HG03135 (cell line): Measurements from ENCODE around the gene RPRML.
"Not testable (repeated sequence)": the region's sequence is repeated elsewhere in the genome, so short reads cannot be mapped to it uniquely, and the experiment has no call there.

ENCODE experiments used
- ATAC-seq: cut with Tn5 transposase; IDR thresholded peaks from one replicate; pipeline ENCODE4 v1.9.1; 2021; ENCODE audit warnings: mild to moderate bottlenecking, moderate library complexity; ENCODE audit not compliant: unreplicated experiment

Gene RPRML

DNA sequence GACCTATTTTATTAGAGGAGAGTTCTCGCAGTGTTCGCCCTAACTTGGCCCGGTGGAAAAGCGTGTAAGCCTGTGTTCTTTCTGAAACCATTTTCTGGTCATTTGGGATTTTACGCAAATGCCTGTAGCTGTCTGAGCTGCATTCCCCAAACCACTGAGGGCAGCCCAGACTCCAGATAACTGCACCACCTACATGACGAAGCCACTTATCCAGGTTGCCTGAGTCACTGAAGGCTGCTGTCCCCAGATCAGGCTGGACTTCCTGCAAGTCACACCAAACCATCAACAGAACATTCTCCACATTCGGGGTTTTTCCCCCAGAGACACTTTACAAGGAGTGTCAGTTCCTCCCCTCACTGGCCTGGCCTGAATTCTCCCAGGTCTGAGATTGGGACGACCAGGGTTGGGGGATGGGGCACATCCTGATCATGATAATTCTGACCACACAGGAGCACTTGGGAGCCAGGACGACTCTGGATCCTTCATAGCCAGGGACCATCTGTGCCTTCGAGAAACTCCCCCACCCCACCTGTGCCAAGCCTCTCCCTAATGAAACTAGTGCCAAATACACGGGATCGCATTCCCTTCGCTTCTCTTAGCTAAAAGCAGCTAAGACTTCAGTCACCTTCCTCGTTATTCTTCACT, 2.3 kb downstream of the RPRML start:
- no peak for ATAC-seq

DNA sequence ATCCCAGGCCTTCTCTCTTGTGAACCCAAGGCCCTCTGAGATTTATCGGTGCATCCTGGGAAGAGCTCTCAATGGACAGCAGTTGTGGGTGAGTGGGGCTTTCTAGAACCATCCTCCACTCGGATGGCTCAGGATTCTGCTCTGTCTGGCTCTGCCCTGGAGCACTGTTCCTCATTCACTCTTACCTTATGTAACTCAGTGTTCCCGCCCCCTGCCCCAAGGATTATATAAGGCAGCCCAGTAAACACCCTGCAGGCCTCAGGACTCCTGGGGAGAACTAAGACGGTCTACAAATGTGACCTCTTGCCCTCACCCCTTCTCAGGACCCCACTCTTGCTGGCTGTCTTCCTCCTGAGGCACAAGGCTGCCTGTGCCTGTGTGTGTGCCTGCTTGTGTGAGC, 3.8 kb downstream of the RPRML start:
- no peak for ATAC-seq

DNA sequence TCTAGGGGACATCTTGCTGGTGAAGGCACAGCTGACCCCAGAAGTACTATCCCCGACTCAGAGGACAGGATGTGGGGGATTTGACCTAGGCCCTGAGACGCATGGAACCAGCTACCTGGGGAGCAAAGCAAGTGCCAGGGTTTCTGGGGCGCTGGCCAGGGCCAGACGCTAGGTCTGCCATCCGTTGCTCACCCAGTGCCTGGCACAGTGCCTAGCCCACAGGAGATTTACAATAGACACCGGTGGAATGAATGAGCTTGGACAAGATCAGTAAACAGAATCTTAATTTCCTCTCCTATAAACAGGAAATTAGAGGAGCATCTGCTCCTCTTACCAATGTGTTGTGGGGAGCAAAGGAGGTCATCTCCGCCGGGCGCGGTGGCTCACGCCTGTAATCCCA, 5.0 kb downstream of the RPRML start:
- ATAC-seq = no peak

DNA sequence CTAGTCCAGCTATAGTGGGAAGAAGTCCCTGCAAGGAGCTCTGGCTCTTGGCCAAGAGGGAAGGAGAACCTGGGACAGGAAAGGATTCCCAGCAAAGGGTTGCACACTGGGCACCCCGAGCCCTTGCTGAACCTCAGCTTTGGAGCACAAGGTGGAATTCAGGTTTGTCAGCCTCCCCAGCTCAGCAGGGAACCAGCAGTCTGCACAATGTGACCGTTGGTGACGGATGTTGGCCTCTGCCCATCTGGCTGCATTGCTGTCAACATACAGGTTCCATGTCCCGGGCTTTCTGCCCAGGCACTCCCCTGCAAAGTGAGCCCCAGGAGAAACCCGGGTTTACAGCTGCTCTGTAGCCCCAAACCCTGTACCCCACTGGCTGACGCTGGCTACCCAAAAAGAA, 6.7 kb downstream of the RPRML start:
- no peak for ATAC-seq

DNA sequence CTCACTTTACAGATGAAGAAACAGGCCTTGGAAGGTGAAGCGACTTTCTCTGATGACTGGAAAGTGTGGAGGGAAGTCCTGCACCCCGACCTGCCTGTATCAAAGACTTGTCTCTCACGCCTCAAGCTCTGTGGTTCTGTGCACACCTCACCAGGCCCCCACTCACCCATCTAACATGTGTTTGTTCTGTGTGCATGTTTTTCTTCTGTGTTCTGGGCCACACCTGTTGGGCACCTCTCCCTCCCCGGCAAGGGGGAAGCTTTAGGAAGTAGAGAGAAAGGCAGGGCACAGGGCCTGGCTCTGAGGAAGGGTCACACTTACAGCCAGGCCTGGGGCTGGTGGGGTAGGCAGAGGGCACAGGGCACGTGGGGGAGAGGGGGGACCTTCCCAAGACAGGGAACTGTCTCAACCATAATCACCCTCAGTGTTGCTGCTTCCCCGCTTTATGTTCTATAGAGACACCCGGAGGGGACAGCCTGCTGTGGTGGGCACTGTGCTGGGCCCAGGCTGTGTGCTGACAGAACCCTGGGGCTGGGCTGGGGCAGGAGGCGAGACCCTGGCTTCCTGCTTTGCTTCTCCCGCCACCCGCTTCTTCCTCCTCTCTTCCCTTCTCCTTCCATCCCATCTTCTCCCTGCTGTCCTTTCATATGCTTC, 7.3 kb downstream of the RPRML start:
- ATAC-seq = no peak

DNA sequence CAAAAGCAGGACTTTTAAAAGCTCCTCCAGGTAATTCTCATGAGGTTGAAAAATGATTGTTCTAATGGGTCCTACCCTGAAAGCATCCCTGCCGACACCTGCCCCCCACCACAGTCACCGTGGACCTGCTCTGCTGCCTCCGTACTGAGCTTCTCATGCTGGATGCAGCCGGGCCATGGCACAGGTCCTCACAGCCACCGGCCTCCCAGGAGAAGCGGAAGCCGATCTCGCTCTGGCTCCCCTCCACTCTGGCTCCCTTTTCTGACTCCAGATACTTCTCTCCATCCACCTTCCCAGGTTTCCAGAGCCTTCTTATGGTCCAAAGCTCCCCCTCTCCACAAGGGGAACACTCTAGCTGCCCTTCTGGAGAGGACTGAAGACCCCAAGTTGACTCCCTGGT, 10.2 kb downstream of the RPRML start:
- ATAC-seq = no peak

DNA sequence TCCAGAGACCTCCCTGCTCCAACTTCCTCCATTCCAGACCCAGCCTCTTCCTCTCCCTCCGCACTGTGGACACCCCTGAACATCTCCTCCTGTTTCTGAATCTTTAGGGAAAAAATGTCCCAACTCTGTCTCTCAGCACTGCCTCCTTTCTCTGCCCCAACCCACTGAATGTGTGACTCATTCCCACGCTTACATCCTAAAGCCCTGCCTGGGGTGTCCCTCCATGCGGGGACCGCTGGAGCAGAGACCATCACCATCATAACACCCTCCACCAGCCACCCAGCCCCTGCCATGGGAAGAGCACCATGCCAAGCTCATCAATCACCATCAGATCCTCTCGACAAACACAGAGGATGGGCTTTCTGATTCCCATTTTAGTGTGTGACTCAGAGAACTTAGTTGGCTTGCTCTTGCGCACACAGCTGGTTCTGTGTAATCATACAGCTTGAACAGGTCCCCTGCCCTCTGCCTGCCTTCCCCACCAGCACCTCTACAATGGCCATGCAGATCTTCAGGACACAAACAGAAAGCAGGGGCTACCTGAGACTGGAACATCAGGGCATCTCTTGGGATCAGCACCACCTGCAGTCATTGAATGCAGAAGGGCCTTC, 10.7 kb downstream of the RPRML start:
- ATAC-seq = no peak

DNA sequence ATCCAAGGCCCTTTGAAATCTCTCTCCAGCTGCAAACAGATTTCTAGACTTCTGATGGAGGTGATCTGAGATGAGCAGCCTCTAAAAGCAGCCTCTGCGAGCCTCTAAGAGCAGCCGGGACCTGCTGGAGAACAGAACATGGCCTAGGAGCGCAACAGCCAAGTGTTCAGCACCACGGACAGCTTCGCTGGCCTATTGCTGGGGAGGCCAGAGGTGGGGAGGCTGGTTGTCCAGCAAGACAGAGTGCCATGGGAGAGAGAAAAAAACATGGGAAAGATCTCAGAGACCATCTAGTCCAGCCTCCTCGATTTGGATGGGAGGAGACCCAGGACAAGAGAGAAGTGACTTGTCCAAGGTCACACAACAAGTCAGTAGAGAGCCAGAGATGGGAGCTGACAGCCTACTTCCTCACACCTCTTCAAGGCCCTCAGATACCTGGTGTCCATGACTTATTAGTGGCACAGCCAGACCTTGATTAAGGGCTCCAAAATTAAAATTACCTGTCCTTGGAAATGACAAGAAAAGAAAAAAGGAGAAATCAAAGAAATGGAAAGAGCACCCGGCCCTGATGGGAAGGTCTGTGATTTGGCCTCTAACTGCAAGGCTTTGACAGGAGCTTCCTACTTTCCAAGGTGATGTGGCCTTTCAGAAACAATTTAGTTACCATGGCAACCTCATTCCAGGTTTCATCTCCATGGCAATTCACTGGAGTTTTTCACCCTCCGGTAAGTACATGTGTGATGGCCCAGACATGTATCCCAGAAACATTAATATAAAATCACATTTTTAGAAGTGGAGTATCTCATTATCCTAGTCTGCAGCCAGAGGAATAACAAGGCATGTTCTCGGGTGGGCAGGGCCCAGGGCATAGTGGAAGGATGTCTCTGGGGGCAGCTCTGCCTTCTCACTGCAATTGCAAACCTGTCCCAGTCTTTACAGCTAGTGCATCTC, 14.5 kb downstream of the RPRML start:
- ATAC-seq = no peak

DNA sequence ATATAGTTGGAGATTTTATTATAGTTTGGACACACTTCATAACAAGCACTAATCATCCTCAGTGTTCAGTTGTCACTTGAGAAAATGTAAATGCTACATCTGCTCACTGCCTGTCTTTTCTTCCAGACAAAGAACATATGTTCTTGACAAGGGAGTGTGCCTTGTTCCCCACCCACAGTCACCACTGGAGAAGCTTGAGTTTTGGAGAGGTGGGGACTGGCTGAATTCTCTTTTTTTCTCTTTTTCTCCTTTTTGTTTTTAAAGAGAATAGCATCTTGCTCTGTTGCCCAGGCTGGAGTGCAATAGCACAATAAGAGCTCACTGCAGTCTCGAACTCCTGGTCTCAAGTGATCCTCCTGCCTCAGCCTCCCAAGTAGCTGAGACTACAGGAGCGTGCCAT, 15.5 kb downstream of the RPRML start:
- no peak for ATAC-seq

DNA sequence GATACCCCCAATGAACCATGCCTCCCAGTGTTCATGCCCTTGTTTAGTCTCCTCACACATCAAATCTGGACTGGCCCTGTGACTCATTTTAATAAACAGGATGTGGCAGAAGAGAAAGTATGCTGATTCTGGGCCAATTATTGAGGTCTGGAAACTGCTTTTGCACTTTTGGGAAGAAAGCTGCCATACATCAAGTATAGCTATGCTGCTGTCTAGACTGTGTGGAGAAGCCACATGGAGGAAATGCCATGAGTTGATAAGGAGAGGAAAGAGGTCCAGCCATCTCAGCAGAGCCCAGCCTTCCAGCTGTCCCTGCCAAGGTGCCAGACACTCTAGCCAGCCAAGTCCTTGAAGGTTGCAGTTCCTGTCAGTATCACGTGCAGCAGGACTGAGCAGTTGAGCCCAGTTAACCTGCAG, 16.7 kb downstream of the RPRML start:
- ATAC-seq = no peak

DNA sequence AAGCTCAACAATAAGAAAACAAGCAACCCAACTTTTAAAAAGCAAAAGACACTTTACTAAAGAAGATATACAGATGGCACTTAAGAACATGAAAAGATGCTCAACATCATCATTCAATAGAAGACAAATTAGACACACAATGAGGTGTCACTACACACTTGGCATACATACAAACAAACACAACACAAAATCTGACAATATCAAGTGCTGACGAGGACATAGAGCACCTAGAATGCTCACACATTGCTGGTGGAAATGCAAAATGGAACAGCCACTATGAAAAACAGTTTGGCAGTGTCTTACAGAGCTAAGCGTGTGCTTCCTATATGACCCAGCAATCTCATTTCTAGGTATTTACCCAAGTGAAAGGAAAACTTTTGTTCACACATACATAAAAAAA, 18.9 kb downstream of the RPRML start:
- ATAC-seq = no peak

DNA sequence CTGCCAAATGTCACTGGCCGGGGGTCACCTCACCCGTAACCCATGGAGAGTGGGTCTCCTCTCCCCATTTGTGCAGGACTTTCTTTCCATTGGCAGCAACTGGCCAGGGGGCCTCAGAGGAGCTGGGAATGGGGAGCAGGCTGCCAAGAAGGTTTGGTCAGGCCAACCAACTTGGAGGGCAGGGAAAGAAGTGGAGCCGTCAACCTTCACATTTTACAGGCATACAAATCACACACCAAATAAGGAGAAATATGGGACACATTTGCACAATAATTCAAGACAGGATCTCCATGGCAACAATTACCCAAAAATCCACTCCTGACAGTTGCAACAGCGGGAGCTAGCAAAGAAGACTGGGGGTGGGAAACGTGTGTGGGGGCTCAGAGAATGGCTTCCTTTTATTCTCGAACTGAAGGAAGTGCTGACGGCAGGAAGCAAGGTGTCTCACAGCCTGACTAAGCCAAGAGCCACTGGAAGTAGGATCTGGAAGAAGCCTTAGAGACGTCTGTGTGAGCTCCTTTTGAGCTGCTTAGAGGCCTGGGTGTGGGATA, 20.9 kb downstream of the RPRML start:
- ATAC-seq = no peak

DNA sequence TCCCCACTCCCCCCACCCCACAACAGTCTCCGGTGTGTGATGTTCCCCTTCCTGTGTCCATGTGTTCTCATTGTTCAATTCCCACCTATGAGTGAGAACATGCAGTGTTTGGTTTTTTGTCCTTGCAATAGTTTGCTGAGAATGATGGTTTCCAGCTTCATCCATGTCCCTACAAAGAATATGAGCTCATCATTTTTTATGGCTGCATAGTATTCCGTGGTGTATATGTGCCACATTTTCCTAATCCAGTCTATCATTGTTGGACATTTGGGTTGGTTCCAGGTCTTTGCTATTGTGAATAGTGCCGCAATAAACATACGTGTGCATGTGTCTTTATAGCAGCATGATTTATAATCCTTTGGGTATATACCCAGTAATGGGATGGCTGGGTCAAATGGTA, 25.9 kb downstream of the RPRML start:
- ATAC-seq = not testable (repeated sequence)

DNA sequence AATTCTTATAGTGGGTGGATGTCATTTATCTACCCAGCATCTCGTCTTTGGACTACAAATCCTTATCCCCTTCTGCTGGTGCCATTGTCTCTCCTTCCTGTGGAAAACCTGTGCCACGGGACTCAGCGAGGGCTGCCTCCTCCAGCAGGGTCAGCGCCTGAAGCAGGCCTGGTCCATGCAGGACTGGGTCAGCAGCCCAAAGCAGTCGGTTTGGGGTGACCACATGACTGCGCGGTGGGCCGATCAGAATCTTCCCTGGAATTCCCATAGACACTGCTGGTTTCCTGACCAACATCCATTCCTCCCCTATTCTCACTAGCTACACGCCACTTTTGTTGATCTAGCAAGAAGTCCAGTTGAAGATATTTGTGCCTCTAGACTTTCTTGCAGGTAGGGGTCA, 26.9 kb downstream of the RPRML start:
- no peak for ATAC-seq

DNA sequence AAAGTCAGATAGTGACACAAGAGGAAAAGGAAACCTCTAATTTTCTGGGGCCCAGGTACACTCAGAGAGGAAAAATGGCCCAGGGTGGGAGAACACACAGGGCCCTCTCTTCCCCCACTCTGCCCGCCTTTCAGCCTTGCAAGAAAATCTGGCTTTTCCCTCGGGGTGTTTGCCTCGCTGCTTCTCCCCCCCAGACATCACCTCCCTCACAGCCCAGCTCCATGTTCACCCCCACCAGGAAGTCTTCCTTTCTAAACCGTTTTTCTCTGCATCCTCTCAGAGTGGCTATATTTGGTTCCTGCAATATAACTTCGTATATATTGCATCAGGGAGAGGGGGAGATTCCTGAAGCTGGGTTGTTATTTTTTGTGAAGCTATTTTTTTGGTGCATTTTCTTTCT, 27.3 kb downstream of the RPRML start:
- ATAC-seq = no peak

DNA sequence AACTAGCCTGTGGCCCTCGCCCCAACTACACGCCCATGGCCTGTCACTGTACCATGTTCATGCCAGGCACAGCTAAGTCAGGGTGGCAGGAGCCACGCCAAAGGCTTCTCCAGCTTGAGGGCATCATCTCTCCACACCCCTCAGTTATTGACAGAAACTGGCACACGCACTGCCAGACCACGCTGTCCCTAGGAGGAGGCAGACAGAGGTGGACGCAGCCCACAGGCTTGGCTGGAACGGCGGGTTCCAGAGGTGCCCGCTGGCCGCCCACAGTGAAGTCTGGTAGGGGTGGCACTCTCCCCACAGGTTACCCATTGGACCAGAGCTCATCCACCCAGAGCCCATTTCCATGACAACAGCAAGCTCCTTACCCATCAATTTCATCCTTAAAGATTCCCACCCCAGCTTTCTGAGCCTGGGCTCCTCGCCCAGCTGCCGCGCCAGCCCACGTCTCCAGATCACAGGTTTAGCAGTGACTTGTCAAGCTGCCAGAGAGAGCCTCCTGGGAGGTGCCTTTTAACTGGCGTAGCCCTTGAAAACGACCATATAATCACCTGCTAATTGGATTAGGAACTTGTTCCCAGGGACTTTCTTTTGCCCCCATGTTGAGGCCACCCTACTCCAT, 27.9 kb downstream of the RPRML start:
- no peak for ATAC-seq

DNA sequence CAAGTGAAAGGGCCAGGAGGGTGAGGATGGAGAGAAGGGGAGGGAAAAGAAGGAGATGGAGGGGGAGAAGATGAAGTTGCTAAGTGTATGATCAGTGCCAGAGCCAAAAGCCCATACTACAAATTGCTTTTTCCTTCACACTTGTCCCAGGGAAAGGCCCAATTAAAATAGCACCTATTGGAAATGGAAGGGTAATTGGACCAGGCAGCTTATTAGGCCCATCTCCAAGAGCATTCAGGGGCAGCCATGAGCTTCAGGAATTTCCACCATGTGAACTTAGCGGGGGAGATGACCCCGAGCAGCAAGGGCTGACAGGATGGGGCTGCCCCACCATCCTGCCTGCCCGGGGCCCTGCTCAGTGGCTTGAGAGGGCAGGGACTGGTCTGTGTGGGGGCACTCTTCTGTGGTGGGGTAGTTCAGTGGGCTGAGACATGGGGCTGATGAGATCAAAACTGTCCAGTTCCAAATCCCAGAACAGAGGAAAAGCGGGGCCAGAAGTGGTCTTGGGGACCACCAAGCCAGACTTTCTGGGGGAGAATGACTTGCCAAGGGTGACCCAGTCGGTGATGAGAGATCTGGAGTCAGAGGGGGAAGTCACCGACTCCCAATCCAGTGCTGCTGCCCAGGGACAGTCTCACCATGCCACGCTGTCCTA, 28.6 kb downstream of the RPRML start:
- no peak for ATAC-seq

DNA sequence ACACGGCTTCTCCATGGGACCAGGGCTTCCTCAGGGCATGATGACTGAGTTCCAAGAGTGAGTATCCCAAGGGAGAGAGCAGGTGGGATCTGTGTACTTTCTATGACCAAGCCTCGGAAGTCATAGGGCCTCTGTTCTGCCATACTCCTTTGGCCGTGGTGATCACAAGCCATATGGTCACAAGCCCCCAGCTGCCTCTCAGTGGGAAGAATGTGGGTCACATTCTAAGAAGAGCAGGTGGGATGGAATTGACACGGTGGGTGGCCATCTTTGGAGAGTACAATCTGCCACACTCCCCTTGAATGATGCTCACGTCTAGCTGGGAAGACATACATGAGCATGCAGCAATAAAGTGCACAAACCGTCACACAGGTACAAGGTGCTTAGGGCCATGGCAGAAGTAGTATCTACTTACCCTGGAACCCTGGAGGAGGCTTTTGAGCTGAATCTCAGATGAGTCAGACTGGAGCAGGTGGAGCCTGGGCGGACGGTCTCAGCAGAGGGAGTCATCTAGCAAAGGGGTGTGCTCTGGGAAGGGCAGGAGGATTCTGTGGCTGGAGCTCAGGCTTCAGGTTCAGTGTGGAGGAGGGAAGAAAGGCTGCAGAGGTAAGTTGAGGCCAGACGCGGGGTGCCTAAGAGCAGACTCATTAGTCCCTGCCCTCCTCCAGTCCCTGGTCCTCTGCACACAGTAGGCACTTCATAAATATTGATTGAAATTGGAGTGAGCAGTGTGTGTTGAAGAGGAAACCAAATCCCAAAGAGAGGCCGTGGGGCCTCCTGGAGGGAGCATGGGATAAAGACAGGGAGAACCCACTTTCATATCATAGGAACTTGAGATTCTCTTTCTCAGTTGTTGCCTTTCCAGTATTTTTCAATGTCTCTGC, 29.5 kb downstream of the RPRML start:
- no peak for ATAC-seq

DNA sequence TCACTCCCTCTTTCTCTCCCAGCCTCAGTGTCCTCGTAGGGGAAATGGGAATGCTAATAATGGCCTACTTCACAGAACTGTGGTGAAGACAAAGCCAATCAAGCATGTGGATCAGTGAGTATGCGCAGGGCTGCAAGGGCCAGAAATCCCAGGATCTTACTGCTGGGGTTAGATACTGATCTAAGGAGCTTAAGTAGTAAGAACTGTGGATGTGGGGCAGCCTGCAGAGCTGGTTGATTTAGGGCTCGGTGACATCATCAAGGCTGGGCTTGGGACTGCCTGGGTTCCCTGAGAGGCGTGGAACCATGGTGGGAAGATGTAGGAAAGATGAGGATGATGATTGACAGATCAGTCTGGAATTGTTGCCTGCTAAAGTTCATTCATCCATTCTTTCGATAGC, 30.5 kb downstream of the RPRML start:
- ATAC-seq = no peak
